Activated CD4-positive, alpha-beta T cell treated with anti-CD3 and anti-CD28 coated beads, Interleukin-10, Interleukin-2, amounts not matched to agents 100 ng/mL and 50 ng/mL, durations not matched to agents 16 hours and 8 hours (primary cell): ENCODE results near the gene FBLN5.
A peak's percentile ranks its signal among the peaks of the same experiment; 100 is the strongest.
"Not testable (repeated sequence)": the region's sequence is repeated elsewhere in the genome, so short reads cannot be mapped to it uniquely, and the experiment has no call there.

Source experiments
- DNase-seq: peaks from one replicate; pipeline ENCODE4 v3.0.0-alpha.2; 2020

FBLN5 gene

GRCh38 chr14:91857614-91858013 is 89.9 kb downstream of the FBLN5 start:
- DNase-seq: no peak

DNA sequence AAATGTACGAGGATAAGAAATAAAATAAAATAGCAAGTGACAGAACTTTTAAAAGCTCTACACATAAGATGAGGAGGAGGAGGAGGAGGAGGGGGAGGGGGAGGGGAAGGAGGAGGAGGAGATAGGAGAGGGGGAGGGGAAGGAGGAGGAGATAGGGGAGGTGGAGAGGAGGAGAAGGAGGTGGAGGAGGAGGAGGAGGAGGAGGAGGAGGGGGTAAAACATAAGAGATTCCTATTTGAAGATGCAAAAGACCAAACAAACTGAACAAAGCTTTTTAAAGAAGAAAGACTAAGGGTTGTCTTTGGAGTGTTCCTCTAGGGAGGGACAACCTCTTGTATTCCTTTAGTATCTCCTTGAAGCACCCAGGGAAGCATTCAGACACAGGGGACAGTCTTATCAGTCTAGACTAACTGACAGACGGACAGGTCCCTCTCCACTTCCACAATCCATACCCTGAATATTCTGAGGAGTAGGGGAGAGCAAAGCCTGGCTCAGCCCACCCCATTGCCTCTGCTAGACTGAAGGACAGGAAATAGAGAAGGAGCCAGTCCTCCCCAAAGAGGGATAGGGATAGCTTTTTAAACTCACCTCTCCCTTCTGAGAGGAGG is 93.1 kb downstream of the FBLN5 start:
- no peak for DNase-seq

DNA sequence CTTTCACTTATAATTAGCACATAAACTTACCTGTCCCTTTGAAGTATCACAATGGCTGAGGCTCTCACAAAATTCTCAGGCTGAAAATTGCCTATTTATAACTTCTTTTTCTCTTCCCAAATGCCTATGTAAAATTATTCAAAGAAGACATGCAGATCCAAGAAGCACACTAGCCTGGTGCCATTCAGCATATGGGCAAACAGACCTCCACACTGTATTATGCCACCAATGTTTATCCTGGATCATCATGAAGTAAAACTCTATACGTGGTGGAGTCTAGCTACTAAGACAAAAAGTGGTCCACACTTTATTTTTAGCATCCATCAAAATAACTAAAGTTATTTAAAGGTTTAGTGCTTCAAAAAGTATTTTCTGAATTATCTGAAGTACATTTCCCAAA is 95.9 kb downstream of the FBLN5 start:
- no peak for DNase-seq

- no peak for DNase-seq
Measured at GRCh38 chr14:91848504-91849001, 98.9 kb downstream of the FBLN5 start.

DNA sequence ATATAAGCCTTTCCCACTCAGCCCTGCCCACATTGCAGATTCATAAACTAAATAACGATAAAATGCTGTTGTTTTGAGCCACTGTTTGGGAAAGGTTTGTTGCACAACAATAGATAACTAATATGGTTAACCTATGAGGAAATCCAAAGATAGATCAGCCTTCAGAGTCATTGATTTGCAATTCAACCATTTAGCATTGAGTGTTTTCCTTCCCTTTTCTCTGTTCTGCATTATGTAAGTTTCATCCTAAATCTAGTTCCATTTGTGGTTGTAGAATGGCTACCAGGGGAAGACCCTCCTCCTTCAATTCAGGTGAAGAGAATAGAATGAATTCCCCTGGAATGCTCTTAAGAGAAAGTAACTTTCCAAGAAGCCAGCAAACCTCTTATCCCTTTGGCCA is 99.8 kb downstream of the FBLN5 start:
- no peak for DNase-seq

- DNase-seq: no peak
Measured at GRCh38 chr14:91845652-91846051, 101.8 kb downstream of the FBLN5 start.

DNA sequence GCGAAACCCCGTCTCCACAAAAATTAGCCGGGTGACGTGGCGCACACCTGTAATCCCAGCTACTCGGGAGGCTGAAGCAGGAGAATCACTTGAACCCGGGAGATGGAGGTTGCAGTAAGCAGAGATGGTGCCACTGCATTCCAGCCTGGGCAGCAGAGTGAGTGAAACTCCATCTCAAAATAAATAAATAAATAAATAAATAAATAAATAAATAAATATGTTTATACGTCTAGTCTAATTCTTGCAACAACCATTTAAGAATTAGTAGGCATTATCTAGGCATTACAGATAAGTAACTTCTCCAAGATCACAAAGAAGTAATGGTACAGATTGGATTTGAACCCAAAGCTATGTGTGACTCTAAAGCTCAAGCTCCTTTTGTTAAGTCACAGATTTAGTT is 102.4 kb downstream of the FBLN5 start:
- DNase-seq: not testable (repeated sequence)

GRCh38 chr14:91844029-91844428 is 103.5 kb downstream of the FBLN5 start:
- no peak for DNase-seq

DNA sequence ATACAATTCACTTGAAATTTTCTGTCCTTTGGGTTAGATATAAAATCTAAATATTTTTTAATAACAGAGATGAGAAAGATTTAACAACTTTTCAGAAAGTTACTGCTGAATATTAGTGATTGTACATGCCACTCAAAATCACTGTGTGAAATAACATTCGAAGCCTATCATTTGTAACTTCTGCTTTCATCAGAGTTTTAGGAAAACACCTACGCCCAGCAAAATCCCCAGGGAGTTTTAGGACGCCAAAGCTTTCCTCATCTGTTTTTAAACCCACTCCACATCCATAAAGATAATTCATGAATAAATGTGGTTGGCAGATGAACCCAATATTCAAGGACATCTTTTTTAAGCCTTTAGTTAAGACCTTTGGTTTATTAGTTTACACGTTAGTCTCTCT is 104.1 kb downstream of the FBLN5 start:
- no peak for DNase-seq

DNA sequence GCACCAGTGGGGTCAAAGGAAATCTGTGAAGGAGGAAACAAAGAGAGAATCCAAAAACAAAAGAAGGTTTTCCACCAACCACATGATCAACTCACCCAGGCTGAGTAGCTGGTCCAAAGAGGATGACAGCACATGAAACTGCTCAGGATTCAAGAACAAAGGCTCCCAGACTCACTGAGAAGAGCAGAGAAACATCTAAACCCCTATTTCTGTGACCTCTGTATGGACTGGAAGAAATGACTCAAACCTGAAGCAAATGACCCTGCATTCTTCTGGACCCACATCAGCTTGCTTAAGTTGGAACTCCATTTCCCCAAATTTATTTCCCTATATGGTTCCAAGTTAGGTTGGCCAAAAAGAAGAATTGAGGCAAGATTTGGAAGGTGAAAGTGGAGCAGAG is 106.4 kb downstream of the FBLN5 start:
- DNase-seq: no peak

DNA sequence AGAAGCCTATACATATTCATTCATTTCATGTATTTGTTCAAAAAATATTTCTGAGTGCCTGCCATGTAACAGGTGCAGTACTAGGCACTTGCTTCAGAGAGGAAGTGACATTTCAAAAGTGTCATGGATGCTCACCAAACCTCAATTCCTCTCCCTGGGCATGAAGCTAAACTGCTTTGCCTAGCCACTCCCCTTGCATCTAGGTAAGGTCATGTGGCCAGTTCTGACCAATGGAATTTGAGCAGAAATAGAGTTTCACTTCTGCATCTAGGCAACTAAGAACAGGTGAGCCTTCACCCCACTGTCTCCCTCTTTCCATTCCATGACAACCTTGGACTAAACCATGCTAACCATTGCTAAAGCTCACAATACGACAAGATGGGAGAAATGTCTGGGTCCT is 107.7 kb downstream of the FBLN5 start:
- DNase-seq: no peak

DNA sequence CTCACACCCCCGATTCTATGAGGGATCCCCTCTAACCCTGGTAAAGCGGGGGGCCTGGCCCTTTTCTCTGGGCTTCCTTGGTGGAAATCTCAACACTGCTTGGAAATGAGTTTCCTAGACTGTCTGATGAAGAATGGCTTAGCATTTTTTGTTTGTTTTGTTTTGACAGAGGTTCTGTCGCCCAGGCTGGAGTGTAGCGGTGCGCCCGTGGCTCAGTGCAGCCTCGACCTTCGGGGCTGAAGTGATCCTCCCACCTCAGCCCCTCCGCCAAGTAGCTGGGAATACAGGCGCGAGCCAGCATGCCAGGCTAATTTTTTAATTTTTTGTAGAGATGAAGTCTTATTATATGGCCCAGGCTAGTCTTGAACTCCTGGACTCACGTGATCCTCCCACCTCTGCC is 110.4 kb downstream of the FBLN5 start:
- no peak for DNase-seq

- peak; percentile 88 for DNase-seq
Measured at GRCh38 chr14:91835920-91836843, 111.3 kb downstream of the FBLN5 start.

GRCh38 chr14:91835197-91835919 is 112.1 kb downstream of the FBLN5 start:
- DNase-seq: peak; percentile 31

DNA sequence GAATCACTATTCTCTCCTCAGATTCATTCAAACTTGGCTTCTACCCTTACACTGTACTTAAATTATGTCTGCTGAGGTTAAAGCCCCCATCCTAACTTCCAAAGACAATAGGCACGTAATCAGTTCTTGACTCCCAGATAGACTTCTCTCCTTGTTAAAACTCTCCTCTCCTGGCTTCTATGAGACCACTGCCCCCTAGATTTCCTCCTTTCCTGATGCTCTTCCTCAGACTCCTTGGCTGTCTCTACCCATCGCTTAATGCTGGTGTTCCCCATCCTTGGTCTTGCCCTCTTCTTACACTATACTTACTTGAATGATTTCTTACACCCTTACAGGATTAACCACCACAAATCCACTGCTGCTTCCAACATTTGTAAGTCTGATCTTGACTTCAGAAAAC is 112.9 kb downstream of the FBLN5 start:
- no peak for DNase-seq

DNA sequence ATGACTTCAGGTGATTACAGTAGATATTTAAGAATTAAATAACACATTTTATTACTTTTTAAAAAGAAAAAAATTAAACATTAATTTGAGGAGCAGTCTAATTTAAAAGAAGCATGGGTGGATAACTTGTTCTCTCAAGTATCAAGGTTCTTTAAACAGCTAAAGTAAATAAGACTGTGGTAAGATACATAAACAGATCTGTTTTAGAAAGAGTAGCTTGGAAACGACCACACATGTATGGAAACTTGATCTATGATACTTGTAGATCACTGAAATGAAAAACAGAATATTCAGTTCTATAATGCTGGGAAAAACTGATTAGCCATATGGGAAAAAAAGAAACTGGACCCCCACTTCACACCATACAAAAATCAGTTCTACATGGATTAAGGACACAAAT is 116.2 kb downstream of the FBLN5 start:
- no peak for DNase-seq

- DNase-seq: no peak
Measured at GRCh38 chr14:91830777-91831176, 116.7 kb downstream of the FBLN5 start.

DNA sequence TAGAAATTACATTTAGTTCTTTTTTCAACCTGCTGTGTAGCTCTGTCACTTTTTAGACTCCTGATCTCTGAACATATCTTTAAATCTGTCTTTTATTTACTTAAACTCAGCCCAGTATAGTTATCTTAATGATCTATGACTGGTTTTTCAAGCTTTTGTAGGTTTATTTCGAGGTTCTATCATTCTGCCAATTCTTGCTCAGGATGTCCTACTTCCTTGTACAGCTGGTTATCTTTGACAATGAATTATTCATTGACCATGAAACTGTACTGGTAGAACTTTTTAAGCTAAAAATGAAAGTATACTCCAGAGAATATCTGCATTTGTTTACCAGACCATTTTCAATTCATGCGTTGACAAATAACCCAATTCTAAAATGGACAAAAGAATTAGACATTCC is 118.0 kb downstream of the FBLN5 start:
- no peak for DNase-seq

DNA sequence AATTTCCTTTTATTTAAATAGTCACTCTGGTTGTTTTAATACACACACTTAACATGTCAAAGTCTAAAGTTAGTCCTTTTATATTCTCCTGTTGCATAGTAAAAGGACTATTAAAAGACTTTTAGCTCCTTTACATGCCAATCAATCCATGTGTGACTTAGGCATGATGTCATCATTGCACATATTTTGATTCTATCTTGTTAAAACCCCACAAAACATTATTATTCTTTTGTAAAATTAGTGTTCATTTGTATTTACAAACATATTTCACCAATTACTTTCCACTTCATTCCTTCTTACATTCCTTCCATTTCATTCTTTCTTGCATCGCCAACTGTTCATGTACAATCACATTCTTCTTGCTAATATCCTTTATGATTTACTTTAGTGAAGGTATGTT is 119.7 kb downstream of the FBLN5 start:
- DNase-seq: no peak
